Activated CD8-positive, alpha-beta memory T cell treated with anti-CD3 and anti-CD28 coated beads, Interleukin-2, amount 50 U/mL, for 1 hour (primary cell): Measurements from ENCODE around the gene OR1L1.

Source experiments
- DNase-seq: peaks from one replicate; pipeline ENCODE4 v3.0.0-alpha.2; 2020; ENCODE audit errors: extremely low read depth

Gene OR1L1, protein sequence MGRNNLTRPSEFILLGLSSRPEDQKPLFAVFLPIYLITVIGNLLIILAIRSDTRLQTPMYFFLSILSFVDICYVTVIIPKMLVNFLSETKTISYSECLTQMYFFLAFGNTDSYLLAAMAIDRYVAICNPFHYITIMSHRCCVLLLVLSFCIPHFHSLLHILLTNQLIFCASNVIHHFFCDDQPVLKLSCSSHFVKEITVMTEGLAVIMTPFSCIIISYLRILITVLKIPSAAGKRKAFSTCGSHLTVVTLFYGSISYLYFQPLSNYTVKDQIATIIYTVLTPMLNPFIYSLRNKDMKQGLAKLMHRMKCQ

DNA sequence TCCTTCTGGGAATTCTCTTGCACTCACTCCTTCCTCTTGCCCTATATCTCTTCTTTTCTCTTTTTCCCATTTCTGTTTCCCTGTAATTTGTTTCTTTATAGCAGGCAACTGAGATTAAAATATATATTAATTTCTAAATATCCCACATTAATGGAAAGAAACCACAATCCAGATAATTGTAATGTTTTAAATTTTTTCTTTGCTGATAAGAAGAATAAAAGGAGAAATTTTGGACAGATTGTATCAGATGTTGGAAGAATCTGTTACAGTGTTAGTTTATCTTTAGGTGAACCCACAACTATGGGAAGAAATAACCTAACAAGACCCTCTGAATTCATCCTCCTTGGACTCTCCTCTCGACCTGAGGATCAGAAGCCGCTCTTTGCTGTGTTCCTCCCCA, at the start of gene OR1L1:
TSS of gene OR1L1 (plus strand) at position 301 of the 400 bp plus-strand sequence. CDS start at position 301, 0 bp downstream.
- DNase-seq: no peak

DNA sequence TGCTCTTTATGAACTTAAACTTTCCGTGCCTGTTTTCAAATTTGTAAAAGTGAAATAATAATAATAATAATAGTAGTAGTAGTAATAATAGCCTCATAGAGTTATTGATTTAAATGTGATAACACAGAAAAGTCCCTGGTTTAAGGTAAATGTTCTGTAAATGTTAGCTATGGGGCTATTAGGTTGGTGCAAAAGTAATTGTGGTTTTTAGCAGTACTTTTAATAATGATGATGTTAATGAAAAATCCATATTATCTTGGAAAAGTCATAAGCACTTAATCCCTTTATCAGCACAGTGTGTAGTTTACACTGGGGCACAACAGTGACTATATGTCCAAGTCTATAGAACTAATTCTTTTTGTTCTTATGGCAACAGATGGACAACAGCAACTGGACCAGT, 47.2 kb upstream of the OR1L1 start, which contains the start of gene OR1Q1:
TSS of gene OR1Q1 (plus strand) at position 377 of the 400 bp plus-strand sequence. CDS start at position 377, 0 bp downstream.
- no peak for DNase-seq

DNA sequence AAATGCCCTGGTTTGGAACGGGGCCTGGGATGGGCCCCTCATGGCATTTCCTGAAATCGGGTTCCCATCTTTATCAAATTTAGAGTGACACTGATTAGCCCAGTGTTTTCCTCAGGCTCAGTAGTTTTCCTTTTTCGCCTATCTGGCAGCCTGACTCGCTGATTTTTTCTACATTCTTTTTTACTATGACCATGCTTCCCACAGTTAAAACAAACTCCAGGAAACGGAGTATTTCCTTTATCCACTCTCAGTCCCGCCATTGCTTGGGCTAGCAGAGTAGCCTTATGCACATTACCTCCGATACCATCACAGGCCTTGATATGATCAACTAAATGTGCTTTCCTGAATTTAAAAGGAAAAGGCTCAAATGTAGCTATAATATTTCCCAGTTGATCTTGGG, 41.5 kb upstream of the OR1L1 start:
- no peak for DNase-seq

DNA sequence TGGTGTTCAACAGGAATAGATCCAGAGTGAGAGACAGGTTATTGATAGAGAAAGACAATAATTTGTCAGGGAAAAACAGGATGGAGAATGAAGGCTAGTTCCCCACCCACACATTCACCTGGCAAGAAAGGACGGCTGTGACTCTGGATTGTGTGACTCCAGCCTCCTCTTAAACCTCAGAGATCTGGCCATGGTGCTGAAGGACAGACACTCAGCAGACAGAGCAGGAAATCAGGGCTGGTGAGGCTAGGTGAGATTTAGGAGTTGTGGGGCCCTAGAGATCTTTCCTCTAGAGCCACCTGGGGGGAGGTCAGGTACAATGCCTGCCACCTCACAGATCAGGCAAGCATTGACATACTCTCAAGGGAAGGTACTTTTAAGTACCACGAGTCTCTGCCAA, 19.3 kb upstream of the OR1L1 start:
- no peak for DNase-seq

DNA sequence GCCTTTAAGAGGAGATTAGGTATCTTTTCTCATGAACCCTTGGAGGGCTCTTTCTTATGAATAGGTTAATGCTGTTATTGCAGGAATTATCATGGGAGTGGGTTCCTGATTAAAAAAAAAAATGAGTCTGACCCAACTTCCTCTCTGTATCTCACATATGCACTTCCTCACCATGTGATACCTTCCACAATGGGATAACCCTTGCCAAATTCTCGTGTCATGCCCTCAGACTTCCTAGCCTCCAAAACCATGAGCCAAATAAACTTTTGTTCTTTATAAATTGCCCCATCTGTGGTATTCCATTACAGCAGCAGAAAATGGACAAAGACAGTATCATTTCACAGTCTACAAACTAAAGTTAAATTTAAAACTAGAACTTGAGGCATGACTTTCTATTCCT, 5.1 kb upstream of the OR1L1 start:
- no peak for DNase-seq

DNA sequence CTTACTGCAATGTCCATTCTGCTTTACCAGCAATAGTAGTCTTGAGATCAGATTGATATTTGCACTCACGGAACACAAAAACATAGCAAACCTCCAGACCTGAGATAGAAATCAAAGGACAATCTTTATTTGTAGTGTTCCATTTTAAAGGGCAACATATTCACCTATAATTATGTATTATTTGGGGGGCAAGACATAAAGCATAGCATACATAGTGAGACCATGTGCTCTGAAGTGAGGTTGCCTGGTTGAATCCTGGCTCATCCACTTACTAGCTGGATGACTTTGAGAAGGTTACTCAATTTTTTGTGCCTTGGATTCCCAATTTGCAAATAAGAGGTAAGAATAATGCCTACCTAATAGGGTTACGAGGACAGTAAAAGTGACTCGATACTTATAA, 4.0 kb upstream of the OR1L1 start, which contains the start of gene OR1B1:
TSS of gene OR1B1 (minus strand) at position 101 of the 400 bp plus-strand sequence.
- no peak for DNase-seq

DNA sequence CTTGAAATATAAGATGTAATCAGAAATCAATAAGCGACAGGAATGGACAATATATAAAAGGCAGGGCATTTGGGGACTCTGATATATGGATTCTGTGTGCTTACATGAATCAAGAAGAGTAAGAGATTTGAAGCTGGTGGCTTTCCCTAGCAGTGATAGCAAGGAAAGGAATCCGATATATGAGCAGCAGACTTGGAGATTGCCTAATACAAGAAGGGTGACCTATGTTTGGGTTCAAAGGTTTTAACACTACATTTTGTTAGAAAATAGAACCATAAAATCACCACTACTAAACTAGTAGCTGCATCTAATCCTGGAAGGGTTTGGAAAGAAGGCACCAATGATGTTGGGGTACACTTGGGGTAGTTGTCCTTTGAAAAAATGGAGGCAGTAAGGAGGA, 11.0 kb downstream of the OR1L1 start:
- no peak for DNase-seq

DNA sequence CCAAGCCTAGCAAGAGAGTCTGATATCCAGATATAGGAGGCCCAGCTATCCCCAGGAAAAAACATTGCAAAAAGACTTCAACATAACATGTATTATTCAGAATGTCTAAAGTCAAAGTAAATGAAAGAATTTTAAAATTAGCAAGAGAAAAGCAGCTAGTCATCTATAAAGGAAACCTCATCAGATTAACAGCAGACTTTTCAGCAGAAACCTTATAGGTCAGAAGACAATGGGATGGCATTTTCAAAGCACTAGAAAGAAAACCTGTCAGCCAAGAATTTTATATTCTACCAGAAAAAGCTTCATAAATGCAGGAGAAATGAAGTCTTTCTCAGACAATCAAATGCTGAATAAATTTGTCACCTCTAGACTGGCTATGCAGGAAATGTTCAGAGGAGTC, 23.3 kb downstream of the OR1L1 start:
- no peak for DNase-seq

DNA sequence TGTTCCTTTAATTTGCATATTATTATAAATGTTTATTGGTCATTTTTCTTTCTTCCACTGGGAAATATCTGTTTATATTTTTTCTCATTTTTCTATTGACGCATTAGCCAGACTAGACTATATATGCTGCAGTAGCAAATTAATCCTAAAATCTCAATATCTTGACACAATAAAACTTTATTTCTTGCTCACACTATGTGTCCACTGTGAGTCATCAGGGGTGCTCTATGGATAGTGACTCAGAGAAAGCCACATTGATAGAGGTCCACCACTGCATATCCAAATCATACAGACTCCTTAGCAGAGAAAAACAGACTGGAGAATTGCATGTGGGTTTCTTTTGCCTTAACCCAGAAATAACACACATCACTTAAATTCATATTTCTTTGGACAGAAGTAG, 34.2 kb downstream of the OR1L1 start:
- DNase-seq: no peak
